Neural cell (in vitro differentiated cells): Measurements from ENCODE around the gene DDX53. TPM values are rescaled to one million over a fixed set of nuclear protein-coding genes. Genes with fewer than 3 reads are reported as not detected.

Source experiments
- H2AFZ ChIP-seq: fragments of 200-600, 300-800 bp; sonication (generic), shearing (Covaris generic); 2 replicates; pipeline ENCODE4 v1.6.0; 2014; ENCODE audit warnings: low read depth, mild to moderate bottlenecking, antibody characterized with exemption, low read length, moderate library complexity
- H3F3A ChIP-seq: fragments of 200-600 bp; shearing (Covaris generic); 2 replicates; pipeline ENCODE4 v1.6.1; 2016; ENCODE audit warnings: mild to moderate bottlenecking, moderate library complexity, mixed read lengths, antibody characterized with exemption, low read length; ENCODE audit not compliant: insufficient read depth, poor library complexity, severe bottlenecking
- H3K27ac ChIP-seq: fragments of 200-600, 300-800 bp; sonication (generic), shearing (Covaris generic); 2 replicates; pipeline ENCODE4 v1.5.1; 2014; ENCODE audit warnings: mild to moderate bottlenecking, low read length, moderate library complexity
- H3K27me3 ChIP-seq: fragments of 300-800, 200-600 bp; sonication (generic), shearing (Covaris generic); 2 replicates; pipeline ENCODE4 v1.6.0; 2014; ENCODE audit warnings: mild to moderate bottlenecking, low read depth, low read length, moderate library complexity; ENCODE audit not compliant: insufficient read depth
- H3K36me3 ChIP-seq: fragments of 300-800, 200-600 bp; sonication (generic), shearing (Covaris generic); 2 replicates; pipeline ENCODE4 v1.5.1; 2014; ENCODE audit warnings: mild to moderate bottlenecking, antibody characterized with exemption, low read length, moderate library complexity; ENCODE audit not compliant: insufficient read depth
- H3K4me2 ChIP-seq: fragments of 300-800, 200-600 bp; sonication (generic), shearing (Covaris generic); 2 replicates; pipeline ENCODE4 v1.6.0; 2014; ENCODE audit warnings: mild to moderate bottlenecking, low read length
- H3K4me3 ChIP-seq: fragments of 300-800, 200-600 bp; sonication (generic), shearing (Covaris generic); 2 replicates; pipeline ENCODE4 v1.5.1; 2014; ENCODE audit warnings: mild to moderate bottlenecking, low read length, moderate library complexity
- H3K79me2 ChIP-seq: fragments of 200-600 bp; shearing (Covaris generic); replicated peaks from 2 replicates; pipeline ENCODE4 v1.6.0; 2014; ENCODE audit warnings: mild to moderate bottlenecking, low read length, moderate library complexity; ENCODE audit not compliant: insufficient read depth
- H3K9ac ChIP-seq: fragments of 300-800, 200-600 bp; sonication (generic), shearing (Covaris generic); 2 replicates; pipeline ENCODE4 v1.6.1; 2016; ENCODE audit warnings: mild to moderate bottlenecking, low read length, mixed read lengths
- H3K9me2 ChIP-seq: fragments of 200-600 bp; shearing (Covaris generic); 2 replicates; pipeline ENCODE4 v1.6.1; 2016; ENCODE audit warnings: mild to moderate bottlenecking, low read length, mixed read lengths; ENCODE audit not compliant: insufficient read depth
- H3K9me3 ChIP-seq: fragments of 200-600, 300-800 bp; sonication (generic), shearing (Covaris generic); 2 replicates; pipeline ENCODE4 v1.6.1; 2016; ENCODE audit warnings: mild to moderate bottlenecking, mixed run types, low read length, moderate library complexity, mixed read lengths
- H4K20me1 ChIP-seq: fragments of 200-600 bp; shearing (Covaris generic); 2 replicates; pipeline ENCODE4 v1.6.1; 2016; ENCODE audit warnings: mild to moderate bottlenecking, mixed run types; ENCODE audit not compliant: insufficient read depth
- CTCF ChIP-seq: fragments of 450-650 bp; IDR thresholded peaks from 2 replicates; pipeline ENCODE4 v1.5.1; 2014; ENCODE audit warnings: antibody characterized with exemption, mild to moderate bottlenecking, moderate library complexity; ENCODE audit not compliant: poor library complexity, severe bottlenecking
- EP300 ChIP-seq: fragments of 450-650 bp; conservative IDR thresholded peaks from 2 replicates; pipeline ENCODE4 v1.6.1; 2014; ENCODE audit warnings: antibody characterized with exemption, mild to moderate bottlenecking, moderate library complexity; ENCODE audit not compliant: poor library complexity, severe bottlenecking
- EZH2 ChIP-seq: fragments of 200-600, 300-800 bp; shearing (Covaris generic), sonication (generic); IDR thresholded peaks from 2 replicates; pipeline ENCODE4 v1.6.1; 2014; ENCODE audit warnings: antibody characterized with exemption, low read length, borderline replicate concordance, mild to moderate bottlenecking; ENCODE audit not compliant: insufficient read depth, poor library complexity, severe bottlenecking
- MXI1 ChIP-seq: fragments of 450-650 bp; conservative IDR thresholded peaks from 2 replicates; pipeline ENCODE4 v1.6.1; 2014; ENCODE audit warnings: antibody characterized with exemption, mild to moderate bottlenecking; ENCODE audit not compliant: poor library complexity, severe bottlenecking
- POLR2AphosphoS5 ChIP-seq: IDR thresholded peaks from 2 replicates; pipeline ENCODE4 v1.6.1; 2012
- REST ChIP-seq: IDR thresholded peaks from 2 replicates; pipeline ENCODE4 v1.6.1; 2012; ENCODE audit warnings: borderline replicate concordance
- SMC3 ChIP-seq: fragments of 450-650 bp; conservative IDR thresholded peaks from 2 replicates; pipeline ENCODE4 v1.6.1; 2014; ENCODE audit warnings: antibody characterized with exemption, mild to moderate bottlenecking, moderate library complexity; ENCODE audit not compliant: poor library complexity
- TAF1 ChIP-seq: IDR thresholded peaks from 2 replicates; pipeline ENCODE4 v1.6.1; 2012; ENCODE audit warnings: low read depth
- polyA plus RNA-seq: library from polyadenylated mRNA; depleted of rRNA; stranded (reverse); fragments of >200 nt; gene quantifications from 2 replicates; pipeline ENCODE4 v1.2.3, GENCODE V29; 2014

DDX53 gene
- polyA plus RNA-seq, 1 donor from 2014 or later, result not detected

- H3K27ac ChIP-seq, result no peak overlapping the region
- no peaks in the 10 kb centered on the region for H3K9me2 ChIP-seq
- H2AFZ ChIP-seq, result no peak overlapping the region
- no peak for TF ChIP-seq POLR2AphosphoS5
- TF ChIP-seq SMC3, result no peak
- H3K27me3 ChIP-seq, result no peaks in the 10 kb centered on the region
- H4K20me1 ChIP-seq, result no peaks in the 10 kb centered on the region
- H3K4me2 ChIP-seq, result no peak overlapping the region
- no peaks in the 10 kb centered on the region for H3K36me3 ChIP-seq
- no peaks in the 10 kb centered on the region for H3K9me3 ChIP-seq
- no peak overlapping the region for H3K4me3 ChIP-seq
- no peaks in the 10 kb centered on the region for H3F3A ChIP-seq
- H3K9ac ChIP-seq, result no peak overlapping the region
- no peaks in the 10 kb centered on the region for H3K79me2 ChIP-seq
These were observed 24.0 kb upstream of the DDX53 start for GRCh38 chrX:22975786-22976185.

GRCh38 chrX:22985958-22986357, 13.8 kb upstream of the DDX53 start:
- Histone ChIP-seq H3K79me2 (no peaks in the 10 kb centered on the region), H3K27ac (no peak overlapping the region), H3K36me3 (no peaks in the 10 kb centered on the region), H3F3A (no peaks in the 10 kb centered on the region), H3K9me2 (no peaks in the 10 kb centered on the region), H3K4me2 (no peak overlapping the region), H3K9ac (no peak overlapping the region), H3K4me3 (no peak overlapping the region), H3K27me3 (no peaks in the 10 kb centered on the region), H3K9me3 (no peaks in the 10 kb centered on the region), H2AFZ (no peak overlapping the region), H4K20me1 (no peaks in the 10 kb centered on the region)
- no peak for TF ChIP-seq MXI1
- no peak for TF ChIP-seq EZH2
- TF ChIP-seq REST, result no peak
- TF ChIP-seq EP300, result no peak

GRCh38 chrX:22987452-22987851, 12.3 kb upstream of the DDX53 start:
- Histone ChIP-seq H3K27ac (no peak overlapping the region), H3F3A (no peaks in the 10 kb centered on the region), H3K9me3 (no peaks in the 10 kb centered on the region), H3K9ac (no peak overlapping the region), H3K27me3 (no peaks in the 10 kb centered on the region), H3K4me2 (no peak overlapping the region), H2AFZ (no peak overlapping the region), H3K79me2 (no peaks in the 10 kb centered on the region), H3K36me3 (no peaks in the 10 kb centered on the region), H4K20me1 (no peaks in the 10 kb centered on the region), H3K9me2 (no peaks in the 10 kb centered on the region), H3K4me3 (no peak overlapping the region)
- TF ChIP-seq CTCF (no peak), REST (no peak), POLR2AphosphoS5 (no peak), MXI1 (no peak), EZH2 (no peak), TAF1 (no peak), EP300 (no peak), SMC3 (no peak)
